ENCODE results near the gene RCAN1.

The RCAN1 gene

GRCh38 chr21:34614628-34615486 is at the start of gene RCAN1:
Gene RCAN1 (minus strand): TSS chr21:34615113. CDS start chr21:34615011, 102 bp downstream.
- intact Hi-C loops (cut with DNase I) = no loop called here
- peak; percentile 87 to 98 (median 94) for DNase-seq

GRCh38 chr21:34661848-34662247 is 46.9 kb upstream of the RCAN1 start:
- DNase-seq = no peak
- intact Hi-C loops (cut with DNase I) = no loop called here

- intact Hi-C loops (cut with DNase I) = no loop called here
- peak in 1 of 42 donors; percentile 17 for DNase-seq
These were observed 38.6 kb upstream of the RCAN1 start for GRCh38 chr21:34653522-34653921.

GRCh38 chr21:34651642-34652041 is 36.7 kb upstream of the RCAN1 start:
- intact Hi-C loops (cut with DNase I) = no loop called here
- no peak for DNase-seq

GRCh38 chr21:34650861-34651431 is 36.0 kb upstream of the RCAN1 start:
- intact Hi-C loops (cut with DNase I) = no loop called here
- no peak for DNase-seq

GRCh38 chr21:34649400-34649799 is 34.5 kb upstream of the RCAN1 start:
- peak in 1 of 42 donors; percentile 18 for DNase-seq
- intact Hi-C loops (cut with DNase I) = no loop called here

- intact Hi-C loops (cut with DNase I) = no loop called here
- DNase-seq = peak in 1 of 42 donors; percentile 9
These were observed 33.9 kb upstream of the RCAN1 start for GRCh38 chr21:34648739-34649297.

- intact Hi-C loops (cut with DNase I) = no loop called here
- peak in 1 of 42 donors; percentile 4 for DNase-seq
These were observed 32.6 kb upstream of the RCAN1 start for GRCh38 chr21:34647555-34647954.

- intact Hi-C loops (cut with DNase I) = no loop called here
- no peak for DNase-seq
These were observed 29.9 kb upstream of the RCAN1 start for GRCh38 chr21:34644825-34645224.

- intact Hi-C loops (cut with DNase I) = no loop called here
- peak in 1 of 42 donors; percentile 16 for DNase-seq
These were observed 27.5 kb upstream of the RCAN1 start for GRCh38 chr21:34642211-34643075.

- intact Hi-C loops (cut with DNase I) = no loop called here
- DNase-seq = peak in 1 of 42 donors; percentile 30
These were observed 25.9 kb upstream of the RCAN1 start for GRCh38 chr21:34640858-34641257.

- peak in 1 of 42 donors; percentile 37 for DNase-seq
- intact Hi-C loops (cut with DNase I) = no loop called here
These were observed 25.2 kb upstream of the RCAN1 start for GRCh38 chr21:34639882-34640788.

GRCh38 chr21:34639250-34639649 is 24.3 kb upstream of the RCAN1 start:
- intact Hi-C loops (cut with DNase I) = no loop called here
- no peak for DNase-seq

- intact Hi-C loops (cut with DNase I) = no loop called here
- DNase-seq = no peak
These were observed 22.0 kb upstream of the RCAN1 start for GRCh38 chr21:34636961-34637360.

GRCh38 chr21:34635307-34635706 is 20.4 kb upstream of the RCAN1 start:
- intact Hi-C loops (cut with DNase I) = no loop called here
- no peak for DNase-seq

GRCh38 chr21:34632498-34632897 is 17.6 kb upstream of the RCAN1 start:
- intact Hi-C loops (cut with DNase I) = no loop called here
- no peak for DNase-seq

GRCh38 chr21:34630536-34631143 is 15.7 kb upstream of the RCAN1 start:
- DNase-seq = peak in 22 of 42 donors; percentile 27 to 81 (median 51)

GRCh38 chr21:34626131-34626530 is 11.2 kb upstream of the RCAN1 start:
- DNase-seq = no peak
- intact Hi-C loops (cut with DNase I) = no loop called here

More at GRCh38 chr21:34630536-34631143, 15.7 kb upstream of the RCAN1 start:
- intact Hi-C loops (cut with DNase I) = no loop called here

Measured in head of caudate nucleus (tissue), 42 donors.